K562 (cell line): Measurements from ENCODE around the gene CAPZA1. TPM values are rescaled to one million over a fixed set of nuclear protein-coding genes. Genes with fewer than 3 reads are reported as not detected.

Experiments
- ETV6 ChIP-seq, 3 experiments: fragments of 150-350 bp in 1 of 3; sonication (generic) in 1 of 3; formaldehyde crosslinking in 1 of 3; IDR thresholded peaks; 2 replicates each; pipeline versions ENCODE4 v1.6.1 to v1.8.0; 2014 to 2022; ENCODE audit warnings: borderline replicate concordance in 2 of 3, low read depth in 2 of 3, antibody characterized with exemption in 1 of 3, low read length in 1 of 3, mild to moderate bottlenecking in 1 of 3, missing genetic modification reagents in 1 of 3
- HDAC1 ChIP-seq, 2 experiments: fragments of 450-650 bp; IDR thresholded peaks; 2 replicates each; pipeline ENCODE4 v1.6.1; 2016 to 2017; ENCODE audit warnings: inconsistent platforms in 1 of 2, mild to moderate bottlenecking in 1 of 2, moderate library complexity in 1 of 2
- KLF13 ChIP-seq: fragments of 450-650 bp; IDR thresholded peaks from 2 replicates; pipeline ENCODE4 v1.6.1; 2016; ENCODE audit warnings: missing genetic modification characterization, low read depth, mild to moderate bottlenecking, missing compliant biosample characterization, moderate library complexity, borderline replicate concordance
- MTA3 ChIP-seq: fragments of 450-650 bp; formaldehyde crosslinking; IDR thresholded peaks from 2 replicates; pipeline ENCODE4 v1.6.1; 2017; ENCODE audit warnings: mild to moderate bottlenecking, borderline replicate concordance
- RCOR1 ChIP-seq, 2 experiments: IDR thresholded peaks; 2 replicates each; pipeline ENCODE4 v1.6.1; 2012; ENCODE audit warnings: low read depth in 2 of 2, low read length in 2 of 2, borderline replicate concordance in 1 of 2, improper control_type of control experiment in 1 of 2
- SMARCA4 ChIP-seq: fragments of 450-650 bp; IDR thresholded peaks from 2 replicates; pipeline ENCODE4 v1.6.1; 2016
- SRF ChIP-seq, 2 experiments: fragments of 250-450, 450-650 bp in 1 of 2; sonication (Bioruptor Pico) in 1 of 2; sonication (generic) in 1 of 2; formaldehyde crosslinking; IDR thresholded peaks; 2 replicates each; pipeline versions ENCODE4 v1.5.0 to v1.5.1; 2020 to 2022; ENCODE audit warnings: mild to moderate bottlenecking in 1 of 2, missing genetic modification reagents in 1 of 2
- ZBTB11 ChIP-seq, 3 experiments: fragments of 200-800 bp in 1 of 3; fragments of 250-450 bp in 1 of 3; fragments of 450-650 bp in 1 of 3; sonication (Bioruptor Pico) in 1 of 3; sonication (Bioruptor generic) in 1 of 3; formaldehyde crosslinking in 1 of 3; IDR thresholded peaks; 2 replicates each; pipeline versions ENCODE4 v1.6.1 to v1.8.0; 2016 to 2022; ENCODE audit warnings: mild to moderate bottlenecking in 2 of 3, missing genetic modification characterization in 2 of 3, missing compliant biosample characterization in 1 of 3, moderate library complexity in 1 of 3
- ZNF23 ChIP-seq: fragments of 250-450 bp; sonication (Bioruptor Pico); IDR thresholded peaks from 2 replicates; pipeline ENCODE4 v1.4.0; 2020; ENCODE audit warnings: mild to moderate bottlenecking
- ZNF280A ChIP-seq: fragments of 450-650 bp; IDR thresholded peaks from 2 replicates; pipeline ENCODE4 v1.6.1; 2018; ENCODE audit warnings: mild to moderate bottlenecking, low read depth; ENCODE audit not compliant: partially characterized antibody
- ZNF316 ChIP-seq: fragments of 450-650 bp; IDR thresholded peaks from 2 replicates; pipeline ENCODE4 v1.6.1; 2016
- polyA plus RNA-seq, 8 experiments: library from polyadenylated mRNA; depleted of rRNA in 4 of 8; stranded (reverse) in 5 of 8; unstranded in 3 of 8; fragments of >200 nt; fragmentation: Nextera tagmentation in 2 of 8; fragmentation: Illumina TruSeq in 1 of 8; extraction: Ambion mirVana in 2 of 8; extraction: Trizol in 1 of 8; gene quantifications; 2 replicates each; pipeline versions ENCODE4 v1.2.1 to v1.2.3, GENCODE V29; 2011 to 2014; ENCODE audit warnings: inconsistent platforms in 1 of 8, missing spikeins in 1 of 8
- total RNA-seq, 7 experiments: library from RNA; depleted of rRNA in 6 of 7; stranded (reverse); fragments of >200 nt in 6 of 7; fragmentation: Illumina TruSeq in 2 of 7; extraction: Trizol in 2 of 7; gene quantifications; 2 replicates each; pipeline versions ENCODE4 v1.2.1 to v1.2.3, GENCODE V29; 2011 to 2021; ENCODE audit warnings: low replicate concordance in 1 of 7
- TF ChIP-seq, protein P1 (sequence below): sonication (generic); formaldehyde crosslinking; IDR thresholded peaks from 2 replicates; pipeline ENCODE4 v1.8.1; 2023; ENCODE audit warnings: mild to moderate bottlenecking, missing genetic modification reagents
- TF ChIP-seq, protein P2 (sequence below): fragments of 250-450 bp; sonication (Bioruptor Pico); IDR thresholded peaks from 2 replicates; pipeline ENCODE4 v1.5.0; 2022; ENCODE audit warnings: mild to moderate bottlenecking
- TF ChIP-seq, protein P3 (sequence below): fragments of 450-650 bp; formaldehyde crosslinking; IDR thresholded peaks from 2 replicates; pipeline ENCODE4 v1.4.0; 2022; ENCODE audit warnings: missing genetic modification characterization

CAPZA1 gene
- total and polyA plus RNA-seq, 9 of the 15 experiments (the other 6 are each of a cell fraction or from before 2014, with no cell fraction given): 237 to 1,020 (median 306) TPM

DNA sequence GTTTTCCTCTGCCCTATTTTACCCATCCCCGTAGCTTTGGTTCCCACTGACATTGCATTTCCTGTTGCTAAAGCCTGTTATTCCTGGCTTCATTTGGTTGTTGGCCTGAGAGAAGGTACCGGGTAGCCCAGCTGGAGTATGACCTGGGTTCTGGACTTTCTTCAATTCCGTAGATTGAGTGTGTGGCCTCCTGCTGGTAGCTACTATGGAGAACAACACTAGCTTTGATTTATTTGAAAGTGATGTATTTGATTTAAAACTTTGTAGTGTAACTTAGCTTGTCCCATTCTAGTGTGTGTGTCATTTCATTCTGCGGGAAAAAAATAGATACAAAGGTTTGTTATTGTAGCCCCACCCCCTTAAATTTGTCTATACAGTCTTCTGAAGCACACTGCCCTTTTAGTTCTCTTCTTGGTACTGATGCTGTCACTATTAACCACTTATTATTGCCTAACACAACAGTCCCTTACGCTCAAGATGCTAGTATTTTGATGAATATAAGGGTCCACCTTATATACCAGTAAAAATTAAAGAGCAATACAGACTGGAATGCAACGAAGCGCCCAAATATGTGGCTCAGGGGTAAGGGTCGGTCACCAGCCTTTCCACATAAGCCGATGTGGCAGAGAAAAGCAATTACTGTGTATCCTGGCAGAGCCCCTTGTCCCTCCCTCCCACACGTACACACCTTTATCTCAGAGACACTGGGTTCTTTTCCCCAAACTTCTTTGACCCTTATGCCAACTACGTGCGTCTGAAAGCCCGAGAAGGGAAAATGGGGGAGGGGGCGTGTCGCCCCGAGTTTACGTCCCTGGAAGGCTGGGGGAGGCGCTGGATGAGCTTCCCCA is 54.2 kb downstream of the CAPZA1 start (continued):
- TF ChIP-seq ETV6 (IDR thresholded peaks at IDR 0.05; ENCODE audit: borderline replicate concordance in 1 of 2, low read depth in 2 of 2, low read length in 1 of 2) (no peak), ETV6 (CRISPR knock-in tag; IDR thresholded peaks at IDR 0.05; ENCODE audit: borderline replicate concordance) (peak; percentile 40; the same call in 1 of the 2 replicates), ZBTB11 (CRISPR knock-in tag; IDR thresholded peaks at IDR 0.05) (no peak; a peak in 1 of 6 replicates), SRF (CRISPR knock-in tag; IDR thresholded peaks at IDR 0.05) (no peak), KLF13 (tag) (peak; percentile 77; the same call in 1 of the 2 replicates), HDAC1 (IDR thresholded peaks at IDR 0.05) (peak in 1 of 2 experiments; percentile 78; a peak in 2 of 4 replicates), MTA3 (no peak), ZNF316 (no peak), ZNF23 (CRISPR knock-in tag) (peak; percentile 47; the same call in 1 of the 2 replicates), ZNF280A (no peak), RCOR1 (IDR thresholded peaks at IDR 0.05; ENCODE audit: borderline replicate concordance in 1 of 2, low read depth in 2 of 2, low read length in 2 of 2) (peak; percentile 95 to 98), SMARCA4 (no peak)
- TF ChIP-seq, protein P1, sequence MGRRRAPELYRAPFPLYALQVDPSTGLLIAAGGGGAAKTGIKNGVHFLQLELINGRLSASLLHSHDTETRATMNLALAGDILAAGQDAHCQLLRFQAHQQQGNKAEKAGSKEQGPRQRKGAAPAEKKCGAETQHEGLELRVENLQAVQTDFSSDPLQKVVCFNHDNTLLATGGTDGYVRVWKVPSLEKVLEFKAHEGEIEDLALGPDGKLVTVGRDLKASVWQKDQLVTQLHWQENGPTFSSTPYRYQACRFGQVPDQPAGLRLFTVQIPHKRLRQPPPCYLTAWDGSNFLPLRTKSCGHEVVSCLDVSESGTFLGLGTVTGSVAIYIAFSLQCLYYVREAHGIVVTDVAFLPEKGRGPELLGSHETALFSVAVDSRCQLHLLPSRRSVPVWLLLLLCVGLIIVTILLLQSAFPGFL (CRISPR knock-in tag): no peak
- TF ChIP-seq, protein P2, sequence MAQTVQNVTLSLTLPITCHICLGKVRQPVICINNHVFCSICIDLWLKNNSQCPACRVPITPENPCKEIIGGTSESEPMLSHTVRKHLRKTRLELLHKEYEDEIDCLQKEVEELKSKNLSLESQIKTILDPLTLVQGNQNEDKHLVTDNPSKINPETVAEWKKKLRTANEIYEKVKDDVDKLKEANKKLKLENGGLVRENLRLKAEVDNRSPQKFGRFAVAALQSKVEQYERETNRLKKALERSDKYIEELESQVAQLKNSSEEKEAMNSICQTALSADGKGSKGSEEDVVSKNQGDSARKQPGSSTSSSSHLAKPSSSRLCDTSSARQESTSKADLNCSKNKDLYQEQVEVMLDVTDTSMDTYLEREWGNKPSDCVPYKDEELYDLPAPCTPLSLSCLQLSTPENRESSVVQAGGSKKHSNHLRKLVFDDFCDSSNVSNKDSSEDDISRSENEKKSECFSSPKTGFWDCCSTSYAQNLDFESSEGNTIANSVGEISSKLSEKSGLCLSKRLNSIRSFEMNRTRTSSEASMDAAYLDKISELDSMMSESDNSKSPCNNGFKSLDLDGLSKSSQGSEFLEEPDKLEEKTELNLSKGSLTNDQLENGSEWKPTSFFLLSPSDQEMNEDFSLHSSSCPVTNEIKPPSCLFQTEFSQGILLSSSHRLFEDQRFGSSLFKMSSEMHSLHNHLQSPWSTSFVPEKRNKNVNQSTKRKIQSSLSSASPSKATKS: no peak
- TF ChIP-seq, protein P3, sequence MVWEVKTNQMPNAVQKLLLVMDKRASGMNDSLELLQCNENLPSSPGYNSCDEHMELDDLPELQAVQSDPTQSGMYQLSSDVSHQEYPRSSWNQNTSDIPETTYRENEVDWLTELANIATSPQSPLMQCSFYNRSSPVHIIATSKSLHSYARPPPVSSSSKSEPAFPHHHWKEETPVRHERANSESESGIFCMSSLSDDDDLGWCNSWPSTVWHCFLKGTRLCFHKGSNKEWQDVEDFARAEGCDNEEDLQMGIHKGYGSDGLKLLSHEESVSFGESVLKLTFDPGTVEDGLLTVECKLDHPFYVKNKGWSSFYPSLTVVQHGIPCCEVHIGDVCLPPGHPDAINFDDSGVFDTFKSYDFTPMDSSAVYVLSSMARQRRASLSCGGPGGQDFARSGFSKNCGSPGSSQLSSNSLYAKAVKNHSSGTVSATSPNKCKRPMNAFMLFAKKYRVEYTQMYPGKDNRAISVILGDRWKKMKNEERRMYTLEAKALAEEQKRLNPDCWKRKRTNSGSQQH (CRISPR knock-in tag): no peak; the same call in 1 of the 2 replicates
